Lung (tissue), 12 donors: ENCODE measurements around the gene PPP2R5C. TPM values are rescaled to one million over a fixed set of nuclear protein-coding genes. Genes with fewer than 3 reads are reported as not detected.

ENCODE experiments used
- ATAC-seq: fragments of 200-7000 bp; cut with Tn5 transposase; one replicate; pipeline ENCODE4 v1.9.1; 2020; ENCODE audit warnings: moderate number of reproducible peaks; ENCODE audit not compliant: insufficient read depth, low FRiP score
- DNase-seq, 3 donors: peaks; one replicate each; pipeline ENCODE4 v3.0.0-alpha.2; 2013 to 2017
- H3K27ac ChIP-seq, 2 donors: one replicate each; pipeline ENCODE4 v1.5.1; 2013; ENCODE audit warnings: mild to moderate bottlenecking in 2 of 2, moderate library complexity in 2 of 2, control low read depth in 1 of 2, inconsistent platforms in 1 of 2, low read depth in 1 of 2, low read length in 1 of 2
- H3K27me3 ChIP-seq, 3 donors: one replicate each; pipeline ENCODE4 v1.5.1; 2013; ENCODE audit warnings: low read length in 2 of 3; ENCODE audit not compliant: control insufficient read depth in 3 of 3, insufficient read depth in 3 of 3
- H3K36me3 ChIP-seq, 4 donors: one replicate each; pipeline ENCODE4 v1.5.1; 2013; ENCODE audit warnings: low read length in 4 of 4, mild to moderate bottlenecking in 1 of 4, moderate library complexity in 1 of 4; ENCODE audit not compliant: control insufficient read depth in 4 of 4, insufficient read depth in 4 of 4
- H3K4me1 ChIP-seq, 5 donors: one replicate each; pipeline ENCODE4 v1.5.1; 2013; ENCODE audit warnings: low read length in 5 of 5, mild to moderate bottlenecking in 2 of 5, moderate library complexity in 1 of 5; ENCODE audit not compliant: control insufficient read depth in 5 of 5, insufficient read depth in 5 of 5
- H3K4me3 ChIP-seq: one replicate; pipeline ENCODE4 v1.5.1; 2013; ENCODE audit warnings: mild to moderate bottlenecking, control low read depth, moderate library complexity
- H3K9ac ChIP-seq, 2 donors: one replicate each; pipeline ENCODE4 v1.5.1; 2013; ENCODE audit warnings: low read length in 2 of 2, control low read depth in 1 of 2; ENCODE audit not compliant: insufficient read depth in 1 of 2
- H3K9me3 ChIP-seq, 4 donors: one replicate each; pipeline ENCODE4 v1.5.1; 2013; ENCODE audit warnings: low read length in 3 of 4, mild to moderate bottlenecking in 1 of 4, moderate library complexity in 1 of 4; ENCODE audit not compliant: control insufficient read depth in 4 of 4, insufficient read depth in 3 of 4
- CTCF ChIP-seq: IDR thresholded peaks from 2 replicates; pipeline ENCODE4 v1.5.1; 2012; ENCODE audit warnings: mild to moderate bottlenecking; ENCODE audit errors: control extremely low read depth, extremely low read depth
- WGBS, 2 donors: extraction: QIAGEN DNeasy Blood & Tissue Kit; methylation state at CpG; one replicate each; pipeline ENCODE4 v1.1.7; 2013; 5-methylcytosine and 5-hydroxymethylcytosine counted together
- polyA plus RNA-seq, 2 donors: library from polyadenylated mRNA; stranded (reverse); fragments of 200-250 nt; gene quantifications; one replicate each; pipeline ENCODE4 v1.2.1, GENCODE V29; 2013
- total RNA-seq, 2 donors: library from RNA; depleted of rRNA in 1 of 2; stranded (reverse); fragments of >200 nt in 1 of 2; gene quantifications; one replicate each; pipeline ENCODE4 v1.2.1, GENCODE V29; 2014 to 2021
- donor health status: control.
- donor health status: control.
- donor health status: Bipolar disorder and iron deficiency.
- donor health status: healthy.
- donor health status: DM: yes; HTN: yes; CAD: no.

Gene PPP2R5C
- total and polyA plus RNA-seq, 4 donors: 66.6 to 180 (median 126) TPM

DNA sequence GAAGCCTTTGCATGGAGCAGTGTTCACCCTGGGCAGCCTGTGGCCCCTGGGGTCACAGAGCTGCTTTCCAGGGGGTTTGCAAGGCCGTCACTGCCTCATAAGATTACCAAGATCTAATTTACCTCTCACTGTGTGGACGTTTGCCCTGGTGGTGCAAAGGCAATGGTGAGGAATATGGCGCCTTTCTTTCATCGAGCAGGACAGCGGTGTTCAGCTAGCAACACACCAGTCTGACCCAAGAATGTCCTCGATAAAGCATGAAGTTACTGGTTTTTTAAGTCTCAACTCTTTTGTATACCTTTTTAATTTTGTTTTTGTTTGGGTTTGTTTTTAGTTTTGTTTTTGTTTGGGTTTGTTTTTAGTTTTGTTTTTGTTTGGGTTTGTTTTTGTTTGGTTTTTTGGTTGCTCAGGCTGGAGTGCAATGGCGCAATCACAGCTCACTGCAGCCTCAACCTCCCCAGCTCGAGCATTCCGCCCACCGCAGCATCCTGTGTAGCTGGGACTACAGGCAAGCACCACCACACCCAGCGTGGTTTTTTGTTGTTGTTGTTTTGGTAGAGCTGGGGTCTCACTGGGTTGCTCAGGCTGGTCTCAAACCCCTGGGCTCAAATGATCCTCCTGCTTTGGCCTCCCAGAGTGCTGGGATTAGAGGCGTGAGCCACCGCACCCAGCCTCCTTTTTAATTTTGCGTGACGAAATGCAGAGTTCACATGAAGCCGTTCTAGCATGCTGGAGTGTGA lies 57.9 kb downstream of the PPP2R5C start:
- WGBS, 2 donors: 88 to 90% methylated on average over 16 of the region's 16 CpGs
- H3K9me3 ChIP-seq: no peaks in the 10 kb centered on the region
- H3K36me3 ChIP-seq: peaks cover 0 to 5% (median 2%) of the 10 kb centered on the region in 4 donors
- TF ChIP-seq CTCF: no peak
- DNase-seq (no peak), ATAC-seq (no peak)
- H3K27ac ChIP-seq: peak overlapping the region in 1 of 2 donors; percentile 26
- H3K9ac ChIP-seq: no peak overlapping the region
- no peaks in the 10 kb centered on the region for H3K27me3 ChIP-seq
- H3K4me3 ChIP-seq: no peak overlapping the region
- H3K4me1 ChIP-seq: peaks cover 2 to 23% (median 16%) of the 10 kb centered on the region in 5 donors

GRCh38 chr14:101820283-101820798 lies 58.8 kb downstream of the PPP2R5C start:
- Histone ChIP-seq H3K27ac (no peak overlapping the region), H3K36me3 (peaks cover 0 to 5% (median 2%) of the 10 kb centered on the region in 4 donors), H3K4me3 (no peak overlapping the region), H3K4me1 (peaks cover 3 to 31% (median 21%) of the 10 kb centered on the region in 5 donors), H3K9me3 (peaks cover 0 to under 1% (median 0%) of the 10 kb centered on the region in 4 donors), H3K9ac (no peak overlapping the region), H3K27me3 (no peaks in the 10 kb centered on the region)
- DNase-seq (no peak), ATAC-seq (no peak)
- no peak for TF ChIP-seq CTCF
- WGBS, 2 donors: 80 to 90% methylated on average over 10 of the region's 10 CpGs

- no peak for ATAC-seq
- peaks cover 0 to 1% (median 0%) of the 10 kb centered on the region in 4 donors for H3K9me3 ChIP-seq
- H3K36me3 ChIP-seq: peaks cover 0 to 5% (median 2%) of the 10 kb centered on the region in 4 donors
- no peaks in the 10 kb centered on the region for H3K27me3 ChIP-seq
- no peak overlapping the region for H3K9ac ChIP-seq
- peaks cover 4 to 31% (median 23%) of the 10 kb centered on the region in 5 donors for H3K4me1 ChIP-seq
- no peak overlapping the region for H3K27ac ChIP-seq
- 83 to 86% methylated on average over 11 of the region's 11 CpGs for WGBS, 2 donors
- no peak for DNase-seq
- H3K4me3 ChIP-seq: no peak overlapping the region
- no peak for TF ChIP-seq CTCF
Measured at GRCh38 chr14:101821528-101821927, 60.0 kb downstream of the PPP2R5C start.
